Measurements from ENCODE around the gene DGKI. TPM values are rescaled to one million over a fixed set of nuclear protein-coding genes. Genes with fewer than 3 reads are reported as not detected.

Gene DGKI
- total RNA-seq, 1 experiment from 2014 or later: 0.79 TPM

- ChIA-PET POLR2A (no interaction called here), CTCF (no interaction called here)
- ATAC-seq (no peak), DNase-seq (ENCODE audit: low spot score) (no peak)
- Mint-ChIP-seq H3K27me3 (ENCODE audit: low read depth) (no peaks in the 10 kb centered on the region), H3K36me3 (no peaks in the 10 kb centered on the region), H3K27ac (no peak overlapping the region), H3K9me3 (no peaks in the 10 kb centered on the region), H3K4me1 (peaks cover 5% of the 10 kb centered on the region; the same call in 1 of the 2 replicates), H3K4me3 (no peak overlapping the region)
- TF ChIP-seq GRHL2 (CRISPR knock-in tag; IDR thresholded peaks at IDR 0.05; ENCODE audit: insufficient replicate concordance, severe bottlenecking) (no peak), STAT6 (CRISPR knock-in tag; conservative IDR thresholded peaks at IDR 0.05; ENCODE audit: low read depth) (no peak), OVOL2 (CRISPR knock-in tag; IDR thresholded peaks at IDR 0.05; ENCODE audit: borderline replicate concordance) (no peak), EMX1 (CRISPR knock-in tag; IDR thresholded peaks at IDR 0.05) (no peak), NR1H2 (CRISPR knock-in tag; IDR thresholded peaks at IDR 0.05) (no peak), MYBL2 (CRISPR knock-in tag; IDR thresholded peaks at IDR 0.05) (no peak), ZNF416 (CRISPR knock-in tag; IDR thresholded peaks at IDR 0.05) (no peak), NR2C2 (CRISPR knock-in tag; IDR thresholded peaks at IDR 0.05) (no peak), ZNF396 (CRISPR knock-in tag; IDR thresholded peaks at IDR 0.05; ENCODE audit: borderline replicate concordance) (no peak), ZBTB21 (CRISPR knock-in tag; IDR thresholded peaks at IDR 0.05; ENCODE audit: borderline replicate concordance) (no peak), ERG (CRISPR knock-in tag; IDR thresholded peaks at IDR 0.05) (no peak), RORB (CRISPR knock-in tag; IDR thresholded peaks at IDR 0.05) (no peak), TEAD1 (CRISPR knock-in tag; IDR thresholded peaks at IDR 0.05) (no peak), E2F5 (CRISPR knock-in tag; IDR thresholded peaks at IDR 0.05) (no peak)
Observed at GRCh38 chr7:137545059-137545716, 301.6 kb downstream of the DGKI start.

GRCh38 chr7:137544453-137545058, 302.2 kb downstream of the DGKI start:
- no peak overlapping the region for H3K27ac Mint-ChIP-seq
- ChIA-PET CTCF (no interaction called here), POLR2A (no interaction called here)
- H3K4me1 Mint-ChIP-seq: peaks cover 4% of the 10 kb centered on the region; the same call in 1 of the 2 replicates
- H3K9me3 Mint-ChIP-seq: no peaks in the 10 kb centered on the region
- no peaks in the 10 kb centered on the region for H3K36me3 Mint-ChIP-seq
- ATAC-seq: no peak
- no peak for DNase-seq (ENCODE audit: low spot score)
- H3K27me3 Mint-ChIP-seq (ENCODE audit: low read depth): no peaks in the 10 kb centered on the region
- no peak overlapping the region for H3K4me3 Mint-ChIP-seq
- no peak for TF ChIP-seq ZNF425 (CRISPR knock-in tag; conservative IDR thresholded peaks at IDR 0.05)
- no peak for TF ChIP-seq CREB1 (CRISPR knock-in tag; IDR thresholded peaks at IDR 0.05)
- TF ChIP-seq SMAD4 (CRISPR knock-in tag; IDR thresholded peaks at IDR 0.05): no peak
- no peak for TF ChIP-seq MYBL2 (CRISPR knock-in tag; IDR thresholded peaks at IDR 0.05)
- no peak for TF ChIP-seq ZNF317 (CRISPR knock-in tag; IDR thresholded peaks at IDR 0.05; ENCODE audit: borderline replicate concordance, low read depth)
- no peak for TF ChIP-seq OVOL2 (CRISPR knock-in tag; IDR thresholded peaks at IDR 0.05; ENCODE audit: borderline replicate concordance)
- TF ChIP-seq ZBTB43 (CRISPR knock-in tag; IDR thresholded peaks at IDR 0.05): no peak
- TF ChIP-seq ETV6 (CRISPR knock-in tag; IDR thresholded peaks at IDR 0.05): no peak
- TF ChIP-seq MAX (CRISPR knock-in tag; IDR thresholded peaks at IDR 0.05): no peak
- TF ChIP-seq E2F5 (CRISPR knock-in tag; IDR thresholded peaks at IDR 0.05): no peak
- TF ChIP-seq ELF4 (CRISPR knock-in tag; IDR thresholded peaks at IDR 0.05; ENCODE audit: low read depth): no peak
- no peak for TF ChIP-seq RELA (CRISPR knock-in tag; IDR thresholded peaks at IDR 0.05; ENCODE audit: borderline replicate concordance)
